ENCODE measurements around the gene LDHB.
"Not testable (repeated sequence)": the region's sequence is repeated elsewhere in the genome, so short reads cannot be mapped to it uniquely, and the experiment has no call there.

The LDHB gene

GRCh38 chr12:21607701-21608100 is 49.9 kb downstream of the LDHB start:
- peak; percentile 55 for DNase-seq (ENCODE audit: low spot score)

GRCh38 chr12:21606175-21606574 is 51.5 kb downstream of the LDHB start:
- DNase-seq (ENCODE audit: low spot score) = no peak

- DNase-seq (ENCODE audit: low spot score) = no peak
Measured at GRCh38 chr12:21604245-21605101, 53.2 kb downstream of the LDHB start, which contains the start of gene GYS2. Gene GYS2 (minus strand): TSS chr12:21604847. CDS start chr12:21604592, 255 bp downstream.

GRCh38 chr12:21602774-21603173 is 54.9 kb downstream of the LDHB start:
- no peak for DNase-seq (ENCODE audit: low spot score)

- DNase-seq (ENCODE audit: low spot score) = no peak
Measured at GRCh38 chr12:21600196-21600595, 57.4 kb downstream of the LDHB start.

GRCh38 chr12:21599143-21599999 is 58.3 kb downstream of the LDHB start:
- no peak for DNase-seq (ENCODE audit: low spot score)

GRCh38 chr12:21598651-21599050 is 59.0 kb downstream of the LDHB start:
- DNase-seq (ENCODE audit: low spot score) = no peak

- DNase-seq (ENCODE audit: low spot score) = not testable (repeated sequence)
Measured at GRCh38 chr12:21595356-21595755, 62.3 kb downstream of the LDHB start.

- DNase-seq (ENCODE audit: low spot score) = no peak
Measured at GRCh38 chr12:21585485-21585884, 72.2 kb downstream of the LDHB start.

Measured in RKO (cell line).